Activated CD8-positive, alpha-beta memory T cell treated with anti-CD3 and anti-CD28 coated beads, Interleukin-2, amount 50 U/mL, for 48 hours (primary cell): Measurements from ENCODE around the gene CNTNAP5.

Experiments used
- DNase-seq: peaks from one replicate; pipeline ENCODE4 v3.0.0-alpha.2; 2020

Gene CNTNAP5

GRCh38 chr2:124162256-124162655, 137.2 kb downstream of the CNTNAP5 start:
- DNase-seq = no peak

DNA sequence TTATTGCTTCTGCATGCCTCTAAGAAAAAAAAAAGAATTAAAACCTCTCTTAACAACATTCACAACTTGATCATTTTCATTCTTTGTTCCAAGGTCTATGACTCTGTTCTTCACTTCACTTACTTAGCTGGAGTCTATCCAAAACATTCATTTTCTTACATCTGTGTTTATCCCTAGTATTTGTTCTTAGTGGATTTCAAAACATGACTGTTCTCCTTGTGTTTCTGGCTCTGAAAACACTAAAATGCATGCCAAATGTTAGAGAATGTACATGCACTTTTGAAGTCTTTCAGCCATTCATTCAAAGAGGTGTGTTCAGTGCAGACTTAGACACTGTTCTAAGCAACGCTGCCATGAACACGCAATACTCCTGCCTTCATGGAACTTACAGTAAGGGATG, 138.8 kb downstream of the CNTNAP5 start:
- no peak for DNase-seq

- DNase-seq = no peak
These were observed 140.6 kb downstream of the CNTNAP5 start for GRCh38 chr2:124165698-124166097.

DNA sequence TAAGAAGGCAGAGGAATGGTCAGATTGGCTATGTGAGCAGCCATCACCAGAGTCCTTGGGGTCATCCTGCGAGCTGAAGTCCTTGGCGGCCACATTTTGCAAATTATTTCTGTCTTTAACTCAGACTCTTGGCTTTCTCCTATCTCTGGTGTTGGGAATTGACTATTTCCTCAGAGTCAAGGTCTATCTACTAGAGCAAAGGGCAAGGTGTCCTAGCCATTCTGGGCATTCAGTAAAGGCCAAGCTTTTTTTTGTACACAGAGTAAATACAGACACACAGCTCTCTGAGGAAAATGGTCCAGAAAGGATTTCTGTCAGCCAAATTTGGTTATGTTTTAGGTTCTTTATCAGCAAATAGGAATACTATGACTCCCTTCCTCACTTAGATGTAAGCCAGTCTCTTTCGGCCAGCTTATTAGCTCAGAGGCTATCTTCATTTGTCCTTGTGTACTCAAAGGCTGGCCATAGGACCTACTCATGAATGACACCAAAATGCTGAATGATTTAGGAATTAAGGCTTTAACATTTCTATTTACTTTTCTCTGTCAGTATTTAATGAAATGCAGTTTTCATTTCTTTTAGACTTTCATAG, 146.5 kb downstream of the CNTNAP5 start:
- no peak for DNase-seq

GRCh38 chr2:124178719-124179118, 153.6 kb downstream of the CNTNAP5 start:
- DNase-seq = no peak

GRCh38 chr2:124180635-124181034, 155.5 kb downstream of the CNTNAP5 start:
- no peak for DNase-seq

- DNase-seq = no peak
These were observed 161.7 kb downstream of the CNTNAP5 start for GRCh38 chr2:124186801-124187200.

- DNase-seq = no peak
These were observed 162.9 kb downstream of the CNTNAP5 start for GRCh38 chr2:124187948-124188347.

- DNase-seq = no peak
These were observed 168.6 kb downstream of the CNTNAP5 start for GRCh38 chr2:124193706-124194105.

DNA sequence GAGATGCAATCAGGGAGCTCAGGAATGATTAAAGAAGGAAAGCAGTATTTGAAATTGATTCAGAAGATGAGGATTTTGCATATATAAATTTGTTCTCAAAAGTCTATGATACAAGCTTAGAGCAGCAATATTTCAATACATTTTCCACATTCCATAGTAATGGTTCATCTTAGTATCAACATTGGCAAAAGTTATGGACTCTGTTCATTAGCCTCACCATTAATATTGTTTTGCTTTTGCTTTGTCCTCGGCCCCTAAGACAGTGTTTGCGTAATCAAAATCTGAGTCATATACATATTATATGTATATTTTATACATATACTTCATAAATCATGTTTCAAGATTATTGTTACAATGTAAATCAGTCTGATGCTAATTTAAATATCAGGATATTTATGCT, 176.6 kb downstream of the CNTNAP5 start:
- no peak for DNase-seq

GRCh38 chr2:124209441-124209840, 184.4 kb downstream of the CNTNAP5 start:
- no peak for DNase-seq

- no peak for DNase-seq
These were observed 186.4 kb downstream of the CNTNAP5 start for GRCh38 chr2:124211461-124211860.

DNA sequence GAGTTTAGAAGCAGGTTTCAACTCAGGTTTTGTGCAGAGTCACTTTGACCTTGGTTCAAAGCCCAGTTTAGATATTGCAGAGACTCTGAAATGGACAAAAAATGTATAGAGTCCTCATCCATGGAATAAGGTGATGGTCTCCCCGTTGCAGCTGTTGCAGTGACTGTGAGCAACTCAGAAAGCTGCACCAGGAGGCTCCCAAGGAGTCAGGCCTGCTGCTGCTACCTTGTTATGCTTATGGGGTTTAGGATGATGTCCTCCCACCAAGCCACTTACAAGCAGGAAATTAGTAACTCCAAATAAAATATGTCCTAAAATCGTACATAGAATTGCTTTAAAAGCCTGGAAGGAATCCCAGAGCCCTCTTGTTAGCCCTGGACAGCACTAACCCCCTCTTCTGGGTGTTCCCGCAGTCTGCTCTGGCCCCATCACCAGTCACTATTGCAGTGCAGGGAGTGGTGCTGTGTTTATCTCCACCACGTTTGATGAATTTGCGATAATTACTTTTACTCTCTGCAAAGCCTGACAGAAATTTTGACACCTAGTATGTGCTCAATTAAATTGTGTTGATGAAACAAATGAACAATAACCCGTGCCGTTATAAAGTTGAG, 189.0 kb downstream of the CNTNAP5 start:
- no peak for DNase-seq

GRCh38 chr2:124246170-124246569, 221.1 kb downstream of the CNTNAP5 start:
- no peak for DNase-seq

DNA sequence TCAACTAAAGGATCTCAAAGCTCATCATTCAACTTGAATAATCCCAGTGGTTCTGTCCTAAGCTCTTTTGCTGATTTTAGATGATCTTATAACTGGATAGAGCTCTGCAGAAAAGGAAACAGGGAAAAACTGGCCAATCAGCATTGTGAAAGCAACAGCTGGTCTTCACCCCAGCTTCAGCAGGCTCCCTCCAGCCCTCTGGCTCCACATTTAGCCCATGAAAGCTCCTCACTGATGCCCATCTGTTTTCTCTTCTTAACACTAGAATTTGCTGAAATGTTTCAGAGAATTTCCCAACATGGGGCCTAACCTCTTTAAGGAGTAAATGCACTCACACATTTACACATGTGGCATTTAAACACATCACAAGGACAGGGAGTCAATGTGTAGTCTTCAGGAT, 223.3 kb downstream of the CNTNAP5 start:
- DNase-seq = no peak

DNA sequence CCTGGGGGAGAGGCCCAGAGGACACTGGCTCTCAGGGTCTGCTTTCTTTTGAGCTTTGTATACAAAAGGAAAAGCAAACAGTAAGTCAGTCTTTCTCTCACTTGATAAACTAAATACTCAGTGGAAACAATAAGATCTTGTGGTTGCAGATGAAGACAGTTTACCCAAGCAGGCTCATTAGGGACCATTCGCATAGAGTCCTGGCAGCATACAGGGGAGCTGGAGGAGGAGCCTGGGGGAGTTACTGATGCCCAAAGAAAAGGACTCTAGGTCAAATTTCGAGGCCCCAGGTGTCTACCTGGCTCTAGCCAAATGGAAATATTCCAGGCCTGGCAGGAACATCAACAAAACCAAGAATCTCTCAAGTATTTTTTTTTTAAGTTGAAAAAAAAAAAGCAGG, 225.3 kb downstream of the CNTNAP5 start:
- no peak for DNase-seq

GRCh38 chr2:124254621-124255020, 229.5 kb downstream of the CNTNAP5 start:
- DNase-seq = no peak

DNA sequence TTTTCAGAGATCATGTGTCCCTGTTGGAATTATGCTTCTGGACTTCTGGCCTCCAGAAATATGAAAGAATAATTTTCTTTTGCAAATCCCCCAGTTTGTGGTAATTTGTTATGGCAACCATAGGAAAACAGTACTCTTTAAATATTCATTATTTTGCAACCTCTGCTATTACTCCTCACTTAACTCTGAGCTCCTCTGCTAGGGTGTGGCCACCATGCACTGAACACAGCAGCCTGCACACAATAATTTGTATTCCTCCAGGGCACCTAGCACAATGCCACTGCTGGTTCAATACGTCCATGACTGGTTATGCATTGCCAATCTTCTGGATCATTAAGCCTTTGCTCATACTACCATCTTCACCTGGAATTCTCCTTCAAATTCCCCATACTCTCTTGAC, 232.0 kb downstream of the CNTNAP5 start:
- no peak for DNase-seq

DNA sequence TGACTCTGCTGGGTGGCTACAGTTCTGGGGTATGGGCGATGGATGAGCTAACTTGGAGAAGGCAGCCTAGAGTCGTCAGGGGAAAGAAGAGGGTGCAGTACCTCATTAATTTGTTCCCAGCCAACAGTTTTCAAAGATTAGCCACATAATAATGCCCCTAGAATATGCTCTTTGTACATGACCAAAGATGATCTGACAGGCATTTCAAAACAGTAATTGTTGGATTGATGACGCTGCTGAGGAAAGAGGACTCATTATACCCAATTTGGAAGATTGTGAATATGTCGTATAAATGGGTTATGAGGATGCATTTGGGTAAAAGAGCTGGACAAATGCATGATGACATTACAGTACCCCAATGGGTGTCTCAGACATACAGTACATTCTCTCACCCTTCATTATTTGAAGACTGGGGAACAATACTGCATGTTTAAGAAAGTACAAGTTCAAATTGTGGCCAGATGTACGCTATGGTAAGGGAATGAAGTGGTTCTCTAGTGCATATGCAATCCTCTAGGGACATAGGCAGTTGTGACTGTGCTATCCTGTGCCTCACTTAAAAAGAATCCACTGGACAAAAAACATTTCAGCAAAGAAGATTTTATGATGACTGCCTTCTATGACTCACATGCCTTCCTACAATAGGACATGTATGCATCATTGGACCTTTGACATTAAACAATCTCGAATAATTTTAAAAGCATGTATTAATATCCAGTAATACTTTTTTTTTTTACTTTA, 233.2 kb downstream of the CNTNAP5 start:
- DNase-seq = no peak

- DNase-seq = no peak
These were observed 236.4 kb downstream of the CNTNAP5 start for GRCh38 chr2:124261456-124261855.

DNA sequence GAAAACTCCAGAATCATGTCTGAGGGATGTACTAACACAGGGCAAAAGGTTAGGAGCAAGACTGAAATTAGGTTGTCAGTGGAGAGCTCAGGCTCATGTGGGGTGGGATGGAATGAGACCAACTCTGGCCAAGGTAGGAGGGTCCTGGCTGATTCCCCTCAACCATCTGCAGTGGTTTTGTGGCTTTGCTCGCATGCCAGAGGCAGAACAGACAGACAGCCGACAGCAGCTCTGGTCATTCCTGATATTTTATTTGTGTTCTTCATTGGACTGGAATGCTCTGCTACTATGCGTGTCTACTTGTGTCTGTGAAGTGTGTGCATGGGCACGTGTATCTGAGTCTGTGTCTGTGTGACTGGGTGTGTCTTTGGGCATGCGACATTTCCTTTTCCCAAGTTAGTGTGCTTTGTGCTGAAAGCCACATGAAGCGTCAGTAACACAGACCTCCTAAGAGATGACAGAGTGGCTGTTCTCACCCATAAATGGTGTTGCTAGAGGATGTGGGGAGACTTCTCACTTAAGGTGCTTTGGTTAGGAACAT, 239.5 kb downstream of the CNTNAP5 start:
- DNase-seq = no peak

DNA sequence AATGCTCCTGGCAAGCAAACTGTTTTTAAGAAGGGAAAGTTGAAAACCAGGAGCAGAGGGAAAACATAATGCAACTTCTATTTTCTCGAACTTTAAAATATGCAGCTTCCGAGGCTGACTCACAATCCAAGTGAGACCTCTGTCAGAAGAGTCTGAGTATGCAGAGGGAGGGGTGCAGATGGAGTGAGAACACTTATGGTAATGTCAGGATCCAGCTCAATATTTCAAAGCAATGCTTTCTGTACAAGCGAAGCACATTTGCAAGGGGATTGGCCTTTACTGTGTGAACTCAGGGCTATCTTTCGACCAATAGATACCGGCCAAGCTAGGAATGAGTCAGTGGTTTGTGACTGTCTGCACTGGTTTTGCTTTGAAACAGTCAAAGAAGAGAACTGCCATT, 242.7 kb downstream of the CNTNAP5 start:
- no peak for DNase-seq

DNA sequence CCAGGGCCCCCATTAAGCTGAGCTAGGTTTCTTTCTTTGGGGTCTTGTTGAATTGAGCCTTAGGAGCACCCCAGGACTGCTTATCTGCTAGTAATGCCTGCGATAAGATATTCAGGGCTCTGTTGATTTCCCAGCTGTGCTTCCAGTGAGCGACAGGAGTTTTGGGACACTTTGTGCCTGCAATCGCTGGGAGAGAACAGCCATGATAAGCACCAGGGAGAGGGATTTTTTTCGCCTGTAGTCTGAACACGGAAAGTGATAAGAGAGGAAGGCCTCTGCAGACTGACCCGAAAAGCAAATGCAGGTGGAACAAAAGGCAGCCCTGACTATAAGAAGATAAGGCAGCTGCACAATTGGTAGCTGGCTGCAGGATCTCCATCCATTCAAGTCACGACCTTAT, 244.3 kb downstream of the CNTNAP5 start:
- DNase-seq = no peak

DNA sequence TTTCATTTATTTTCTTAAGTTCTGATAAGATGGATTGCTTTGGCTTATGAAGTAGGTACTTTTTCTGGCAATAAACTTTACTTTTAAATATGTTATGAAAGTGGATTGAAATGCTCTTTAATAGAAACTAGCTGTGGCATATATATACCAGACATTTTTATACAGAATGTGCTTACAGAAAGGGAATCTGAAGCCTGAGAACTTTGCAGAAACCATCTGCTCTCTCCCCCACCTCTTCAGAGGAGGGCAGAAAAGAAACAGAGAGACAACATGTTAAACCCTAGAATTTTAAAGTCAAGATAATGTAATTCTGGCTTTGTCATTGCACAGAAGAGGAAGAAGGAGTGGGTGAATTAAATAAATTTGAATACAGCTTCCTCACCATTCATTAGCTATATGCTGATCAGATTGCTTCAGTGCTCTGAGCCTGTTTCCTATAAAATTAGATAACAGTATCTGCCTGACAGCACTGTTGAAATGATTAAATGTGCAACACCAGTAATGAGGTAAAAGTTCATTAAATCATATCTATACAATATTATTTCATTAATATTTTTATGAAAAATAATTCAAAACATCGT, 247.3 kb downstream of the CNTNAP5 start:
- no peak for DNase-seq
